ENCODE data around the gene SFTA2.

SFTA2 gene

DNA sequence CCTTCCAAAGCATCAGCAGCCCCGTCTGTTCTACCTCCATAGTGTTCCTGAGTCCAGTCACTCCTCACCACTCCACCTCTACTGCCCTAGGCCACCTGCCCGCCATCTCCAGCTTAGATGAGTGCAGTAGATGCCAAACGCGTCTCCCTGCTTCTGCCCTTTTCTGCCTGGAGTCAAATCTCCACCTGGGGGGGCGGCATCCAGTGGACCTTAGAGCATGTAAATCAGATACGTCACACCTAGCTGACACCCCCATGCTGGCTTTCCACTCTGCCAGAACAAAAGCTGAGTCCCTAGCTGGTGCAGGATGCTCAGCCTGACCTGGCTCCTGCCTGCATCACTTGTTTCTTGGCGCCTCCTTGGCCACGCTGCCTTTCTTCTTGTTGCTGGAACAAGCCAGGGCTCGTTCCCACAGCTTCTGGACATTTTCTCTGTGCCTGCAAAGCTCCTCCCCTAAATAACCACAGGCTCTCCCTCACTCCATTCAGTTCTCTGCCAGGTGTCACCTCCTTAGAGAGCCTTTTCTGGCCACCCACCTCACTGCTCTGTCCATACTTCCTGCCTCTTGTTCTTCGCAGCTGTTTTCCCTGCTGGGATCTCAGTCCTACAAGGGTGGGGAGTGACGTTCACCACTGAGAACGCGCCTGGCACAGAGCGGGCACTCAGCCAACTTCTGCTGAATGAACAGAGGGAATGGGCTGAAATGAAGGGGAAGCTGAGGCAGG lies 41.9 kb downstream of the SFTA2 start:
- DNase-seq (ENCODE audit: low read depth) = no peak

DNA sequence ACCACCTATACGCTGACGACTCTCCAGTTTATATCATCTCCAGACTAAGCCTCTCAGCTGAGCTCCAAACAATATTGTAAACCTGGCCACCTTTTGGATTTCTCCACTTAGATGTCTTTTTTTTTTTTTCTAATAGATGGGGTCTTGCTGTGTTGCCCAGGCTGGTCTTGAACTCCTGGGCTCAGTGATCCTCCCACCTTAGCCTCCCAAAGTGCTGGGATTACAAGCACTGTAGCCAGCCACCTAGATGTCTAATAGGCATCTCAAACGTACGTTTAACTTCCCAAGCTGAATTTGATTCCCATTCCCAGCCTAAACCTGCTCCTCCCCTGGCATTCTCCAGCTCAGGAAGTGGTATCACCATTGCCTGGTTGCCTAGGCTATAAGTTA lies 42.5 kb downstream of the SFTA2 start:
- DNase-seq (ENCODE audit: low read depth) = no peak

DNA sequence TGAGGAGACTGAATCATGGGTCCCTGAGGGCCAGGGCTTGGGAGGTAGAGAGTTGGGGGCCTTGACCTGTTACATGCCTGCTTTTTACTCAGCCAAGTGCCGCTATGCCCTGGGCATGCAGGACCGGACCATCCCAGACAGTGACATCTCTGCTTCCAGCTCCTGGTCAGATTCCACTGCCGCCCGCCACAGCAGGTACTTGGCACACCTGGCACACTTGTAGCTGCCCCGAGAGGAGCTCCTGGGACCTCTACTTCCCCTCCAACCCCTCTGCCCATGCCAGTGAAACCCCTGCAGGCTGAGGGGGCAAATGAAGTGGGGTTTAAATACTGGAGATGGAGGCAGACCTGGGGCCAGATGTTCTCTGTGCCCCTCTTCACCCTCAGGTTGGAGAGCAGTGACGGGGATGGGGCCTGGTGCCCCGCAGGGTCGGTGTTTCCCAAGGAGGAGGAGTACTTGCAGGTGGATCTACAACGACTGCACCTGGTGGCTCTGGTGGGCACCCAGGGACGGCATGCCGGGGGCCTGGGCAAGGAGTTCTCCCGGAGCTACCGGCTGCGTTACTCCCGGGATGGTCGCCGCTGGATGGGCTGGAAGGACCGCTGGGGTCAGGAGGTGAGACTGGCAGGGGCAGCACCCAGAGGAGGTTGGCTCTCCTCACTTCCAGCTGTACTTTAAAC lies 43.0 kb downstream of the SFTA2 start:
- no peak for DNase-seq (ENCODE audit: low read depth)

- DNase-seq (ENCODE audit: low read depth) = no peak
Measured at GRCh38 chr6:30887901-30888815, 43.8 kb downstream of the SFTA2 start.

GRCh38 chr6:30886897-30887255 lies 45.1 kb downstream of the SFTA2 start:
- DNase-seq (ENCODE audit: low read depth) = no peak

- no peak for DNase-seq (ENCODE audit: low read depth)
Measured at GRCh38 chr6:30885999-30886896, 45.7 kb downstream of the SFTA2 start.

DNA sequence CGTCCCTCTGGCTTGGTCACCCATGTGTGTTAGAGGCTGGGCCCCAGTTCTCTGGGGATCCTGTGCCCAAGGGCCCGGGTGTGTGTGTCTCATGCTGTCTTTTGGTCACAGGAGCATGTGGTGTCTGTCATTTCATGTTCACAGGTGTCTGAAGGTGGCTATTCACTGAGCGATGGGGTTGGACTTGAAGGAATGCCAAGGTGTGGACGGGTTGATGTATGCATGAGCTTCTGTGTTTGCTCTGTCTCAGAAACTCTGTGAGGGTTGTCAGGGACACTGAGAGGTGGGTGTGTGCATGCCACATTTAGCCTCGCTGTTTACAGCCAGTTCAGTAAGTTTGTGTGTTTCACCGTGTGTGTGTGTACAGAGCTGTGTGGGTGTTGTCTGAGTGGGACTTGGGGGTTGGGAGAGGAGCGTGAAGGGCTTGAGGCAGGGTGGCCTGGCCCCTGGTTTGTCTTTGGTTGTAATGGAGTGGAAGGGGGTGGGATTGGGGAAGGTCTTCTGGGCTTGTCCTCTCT lies 46.4 kb downstream of the SFTA2 start:
- no peak for DNase-seq (ENCODE audit: low read depth)

GRCh38 chr6:30884521-30885480 lies 47.2 kb downstream of the SFTA2 start:
- no peak for DNase-seq (ENCODE audit: low read depth)

DNA sequence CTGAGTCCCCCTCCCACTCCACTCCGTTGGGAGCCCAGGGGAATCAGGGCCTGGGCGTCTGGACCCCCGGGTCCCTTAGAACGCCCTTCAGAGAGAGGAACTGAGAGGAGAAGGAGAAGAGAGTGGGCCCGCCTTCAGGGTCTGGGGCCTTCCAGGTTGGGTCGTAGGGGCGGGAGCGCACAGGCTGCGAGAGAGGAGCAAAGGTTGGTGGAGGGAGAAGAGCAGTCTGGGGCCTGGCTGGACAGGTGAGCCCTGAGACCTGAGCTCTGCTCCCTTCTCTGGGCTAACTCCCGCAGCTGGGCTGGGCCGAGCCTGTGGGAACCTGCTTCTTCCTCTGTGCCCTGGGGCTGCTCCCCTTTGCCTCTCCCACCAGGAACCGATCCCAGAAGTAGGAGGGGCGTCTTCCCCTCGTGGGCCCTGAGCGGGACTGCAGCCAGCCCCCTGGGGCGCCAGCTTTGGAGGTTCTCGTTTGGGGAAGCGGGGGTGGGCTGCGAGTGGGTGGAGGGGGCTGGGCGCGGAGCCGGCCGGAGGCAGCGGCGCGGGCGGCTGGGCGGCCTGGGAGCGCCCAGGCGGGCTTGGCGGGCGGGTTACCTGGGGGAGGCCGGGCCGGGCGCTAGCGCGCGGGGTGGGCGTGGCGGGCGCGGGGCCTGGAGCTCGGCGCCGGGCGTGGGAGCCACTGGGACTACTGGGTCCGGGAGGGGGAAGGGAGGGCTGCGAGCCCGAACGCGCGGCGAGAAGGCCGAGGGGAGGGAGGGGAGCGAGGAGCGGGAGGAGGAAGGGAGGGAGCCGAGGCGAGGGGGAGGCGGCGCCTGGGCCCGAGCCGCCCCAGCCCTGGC lies 48.1 kb downstream of the SFTA2 start, which contains the start of gene DDR1:
DDR1 (plus strand) TSS at position 835 of the 836 bp plus-strand sequence. CDS start 4,211 bp downstream, outside the sequence.
- DNase-seq (ENCODE audit: low read depth) = peak; percentile 36

- no peak for DNase-seq (ENCODE audit: low read depth)
Measured at GRCh38 chr6:30882759-30883684, 48.9 kb downstream of the SFTA2 start.

DNA sequence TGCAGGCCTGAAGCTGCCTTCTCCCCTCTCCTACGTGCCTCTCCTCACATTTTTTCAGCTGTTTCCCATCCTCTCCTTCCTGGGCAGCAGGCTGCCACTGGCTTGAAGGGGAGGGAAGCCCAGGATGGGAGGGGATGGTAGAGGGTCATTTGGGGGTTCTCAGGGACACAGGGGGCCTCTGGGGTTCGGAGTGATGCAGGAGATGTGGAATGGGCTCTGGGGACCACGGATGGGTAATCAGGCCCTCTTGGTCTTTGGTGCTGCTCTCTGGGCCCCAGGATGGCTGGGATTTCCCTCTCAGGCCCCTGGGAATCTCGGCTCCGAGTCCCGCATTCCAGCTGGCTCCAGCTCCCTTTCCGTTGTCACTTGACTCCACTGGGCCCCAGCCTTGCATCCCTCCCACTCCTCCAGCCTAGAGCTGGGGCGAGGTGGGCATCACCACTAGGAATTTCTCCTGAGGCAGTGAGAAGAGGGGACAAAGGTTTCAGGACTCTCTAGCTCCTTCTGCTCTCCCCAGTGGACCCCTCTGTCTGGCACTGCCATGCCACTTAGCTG lies 49.7 kb downstream of the SFTA2 start:
- DNase-seq (ENCODE audit: low read depth) = no peak

DNA sequence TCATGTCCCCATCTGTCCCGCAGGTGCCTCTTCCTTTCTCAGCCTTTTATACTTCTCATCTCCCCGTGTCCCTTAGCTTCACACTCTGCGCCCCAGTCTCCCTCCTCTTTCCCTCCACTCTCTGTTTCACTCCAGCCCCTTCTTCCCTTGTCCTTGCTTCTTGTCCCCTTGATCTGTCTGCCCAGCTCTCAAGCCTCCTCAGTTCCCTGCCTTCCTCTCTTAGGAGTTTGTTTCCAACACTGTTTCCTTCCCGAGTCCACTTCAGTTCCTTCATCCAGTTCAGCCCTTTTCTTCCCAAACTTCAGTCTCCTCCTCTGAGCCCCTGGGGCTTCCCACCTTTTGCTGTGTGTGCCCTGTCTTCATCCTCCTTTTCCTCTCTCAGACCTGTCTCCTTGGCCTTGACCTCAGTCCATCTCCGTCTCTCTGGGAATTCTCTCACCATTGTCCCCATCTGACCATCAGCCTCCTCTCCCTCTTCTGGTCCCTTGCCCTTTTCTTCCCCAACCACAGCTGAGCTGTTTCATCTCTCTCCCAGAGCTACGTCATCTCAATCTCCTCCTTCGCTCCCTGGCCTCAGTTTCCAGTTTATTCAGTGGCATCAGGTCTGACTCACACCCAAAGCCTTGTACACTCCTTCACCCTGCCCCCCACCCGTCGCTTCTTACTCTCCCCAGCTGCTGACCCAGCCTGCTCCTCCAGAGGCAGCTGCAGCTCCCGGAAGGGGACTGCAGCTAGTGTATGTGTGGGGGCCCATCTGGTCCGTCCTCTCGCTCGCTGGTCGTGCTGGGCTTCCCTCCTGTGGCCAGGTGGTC lies 50.4 kb downstream of the SFTA2 start:
- DNase-seq (ENCODE audit: low read depth) = no peak
